Muscle of leg (tissue), 11 donors: ENCODE data around the gene APOB. TPM values are rescaled to one million over a fixed set of nuclear protein-coding genes. Genes with fewer than 3 reads are reported as not detected.

Experiments
- DNase-seq: peaks from one replicate; pipeline ENCODE4 v3.0.0; 2013
- H3K27ac ChIP-seq: one replicate; pipeline ENCODE4 v1.5.1; 2013; ENCODE audit warnings: mild to moderate bottlenecking, low read length, control low read depth
- H3K27me3 ChIP-seq: one replicate; pipeline ENCODE4 v1.6.1; 2013; ENCODE audit warnings: low read length; ENCODE audit not compliant: control insufficient read depth, insufficient read depth
- H3K36me3 ChIP-seq: one replicate; pipeline ENCODE4 v1.6.1; 2013; ENCODE audit warnings: low read length; ENCODE audit not compliant: control insufficient read depth, insufficient read depth
- H3K4me1 ChIP-seq: one replicate; pipeline ENCODE4 v1.6.1; 2013; ENCODE audit warnings: low read length; ENCODE audit not compliant: control insufficient read depth, insufficient read depth
- H3K4me3 ChIP-seq: one replicate; pipeline ENCODE4 v1.5.1; 2013; ENCODE audit warnings: low read length, control low read depth
- H3K9me3 ChIP-seq: replicated peaks from 2 replicates; pipeline ENCODE4 v1.6.1; 2013; ENCODE audit warnings: low read depth, low read length; ENCODE audit not compliant: control insufficient read depth
- WGBS: methylation state at CpG from one replicate; pipeline ENCODE4 v1.1.5; 2013; ENCODE audit warnings: missing lambda C conversion rate; ENCODE audit not compliant: insufficient coverage; 5-methylcytosine and 5-hydroxymethylcytosine counted together
- polyA plus RNA-seq, 8 donors: library from polyadenylated mRNA; unstranded; fragments of 120-200 nt; gene quantifications; one replicate each; pipeline versions ENCODE4 v1.2.1 to v1.2.3, GENCODE V29; 2013; ENCODE audit warnings: inconsistent platforms in 1 of 8, low replicate concordance in 1 of 8; ENCODE audit not compliant: insufficient read length in 8 of 8, insufficient read depth in 1 of 8
- total RNA-seq: library from RNA; stranded (reverse); fragments of 120-200 nt; gene quantifications from one replicate; pipeline ENCODE4 v1.2.4, GENCODE V29; 2013

Gene APOB
- total and polyA plus RNA-seq, 9 donors: 0.05 to 51.3 (median 0.33) TPM

DNA sequence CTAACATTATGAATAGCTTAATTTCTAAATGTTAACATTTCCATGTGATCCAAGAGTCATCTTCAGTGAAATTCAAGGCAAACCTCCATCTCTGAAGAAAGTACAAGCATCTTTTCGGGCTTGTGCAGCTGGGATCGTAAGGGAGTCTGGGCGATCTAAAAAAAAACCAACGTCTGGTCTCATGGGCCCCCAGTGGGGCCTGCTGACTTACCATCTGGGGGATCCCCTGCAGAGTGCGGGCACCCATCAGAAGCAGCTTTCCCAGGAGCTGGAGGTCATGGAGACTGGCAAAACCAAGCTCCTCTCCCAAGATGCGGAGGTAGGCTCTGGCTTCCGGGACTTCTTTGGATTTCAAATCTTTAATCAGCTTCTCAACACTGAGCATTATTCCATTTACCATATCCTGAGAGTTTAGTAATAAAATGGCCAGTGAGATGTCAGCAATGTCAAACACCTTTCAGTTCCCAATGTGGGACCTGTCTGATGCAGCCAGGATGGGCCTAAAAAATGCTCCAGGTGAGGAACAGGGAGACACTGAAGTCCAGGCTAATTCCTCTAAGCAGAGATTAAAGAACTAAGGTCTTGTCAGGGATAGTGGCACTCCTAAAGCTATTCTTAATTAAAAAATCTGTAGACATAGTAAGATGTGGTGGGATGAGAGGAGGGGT is 19.0 kb downstream of the APOB start:
- Histone ChIP-seq H3K9me3 (no peaks in the 10 kb centered on the region), H3K36me3 (no peaks in the 10 kb centered on the region), H3K4me3 (no peak overlapping the region), H3K27ac (no peak overlapping the region), H3K27me3 (peaks cover 4% of the 10 kb centered on the region), H3K4me1 (no peaks in the 10 kb centered on the region)
- WGBS: 89% methylated on average over 5 of the region's 7 CpGs
- DNase-seq: no peak

DNA sequence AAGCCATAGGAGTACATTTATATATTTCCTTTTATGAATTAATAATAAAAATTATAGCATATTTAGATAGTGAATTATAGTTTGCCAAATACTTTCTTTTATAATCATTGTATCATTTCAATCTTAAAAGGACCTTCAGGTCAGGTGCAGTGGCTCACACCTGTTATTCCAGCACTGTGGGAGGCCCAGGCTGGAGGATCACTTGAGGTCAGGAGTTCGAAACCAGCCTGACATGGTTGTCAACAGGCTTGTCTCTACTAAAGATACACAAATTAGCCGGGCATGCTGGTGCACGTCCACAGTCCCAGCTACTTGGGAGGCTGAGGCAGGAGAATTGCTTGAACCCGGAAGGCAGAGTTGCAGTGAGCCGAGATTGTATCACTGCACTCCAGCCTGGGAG is 19.7 kb downstream of the APOB start:
- Histone ChIP-seq H3K36me3 (no peaks in the 10 kb centered on the region), H3K4me3 (no peak overlapping the region), H3K27me3 (peaks cover 4% of the 10 kb centered on the region), H3K27ac (no peak overlapping the region), H3K4me1 (no peaks in the 10 kb centered on the region), H3K9me3 (no peaks in the 10 kb centered on the region)
- WGBS: 50% methylated on average over 1 of the region's 5 CpGs
- DNase-seq: no peak

DNA sequence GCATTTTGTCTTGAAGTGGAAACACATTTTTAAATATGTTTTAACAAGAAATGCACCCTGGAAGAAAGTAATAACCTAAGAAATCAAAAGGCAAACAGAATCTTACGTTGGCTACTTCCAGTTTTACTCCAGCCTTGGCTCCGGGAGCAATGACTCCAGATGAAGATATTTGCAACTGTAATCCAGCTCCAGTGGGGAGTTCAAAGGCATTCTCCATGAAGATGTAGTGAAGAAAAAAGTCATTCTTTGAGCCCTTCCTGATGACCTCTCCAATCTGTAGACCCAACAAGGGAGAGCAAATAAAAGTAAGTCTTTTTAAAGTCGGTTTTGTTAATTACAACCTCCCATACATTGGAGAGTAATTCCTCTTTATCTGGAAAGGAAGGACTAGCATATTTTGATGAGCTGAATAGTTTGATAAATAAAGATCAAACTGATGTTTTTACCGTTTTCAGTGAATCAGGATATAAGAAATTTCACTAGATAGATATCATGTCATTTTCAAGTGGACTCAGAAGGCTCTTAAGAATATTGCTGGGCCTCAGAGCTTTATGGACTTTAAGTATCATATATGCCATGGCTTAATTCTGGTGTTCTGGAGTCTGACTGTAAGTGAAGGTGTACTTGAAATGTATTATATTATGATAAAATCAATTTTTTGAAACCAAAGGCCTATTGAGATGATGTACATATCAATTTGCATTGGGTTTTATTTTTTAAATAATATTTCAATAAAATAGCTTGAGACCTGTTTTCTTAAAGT is 20.3 kb downstream of the APOB start:
- Histone ChIP-seq H3K27me3 (peaks cover 4% of the 10 kb centered on the region), H3K36me3 (no peaks in the 10 kb centered on the region), H3K9me3 (no peaks in the 10 kb centered on the region), H3K4me3 (no peak overlapping the region), H3K4me1 (no peaks in the 10 kb centered on the region), H3K27ac (no peak overlapping the region)
- WGBS: 88% methylated on average over 2 of the region's 4 CpGs
- no peak for DNase-seq

DNA sequence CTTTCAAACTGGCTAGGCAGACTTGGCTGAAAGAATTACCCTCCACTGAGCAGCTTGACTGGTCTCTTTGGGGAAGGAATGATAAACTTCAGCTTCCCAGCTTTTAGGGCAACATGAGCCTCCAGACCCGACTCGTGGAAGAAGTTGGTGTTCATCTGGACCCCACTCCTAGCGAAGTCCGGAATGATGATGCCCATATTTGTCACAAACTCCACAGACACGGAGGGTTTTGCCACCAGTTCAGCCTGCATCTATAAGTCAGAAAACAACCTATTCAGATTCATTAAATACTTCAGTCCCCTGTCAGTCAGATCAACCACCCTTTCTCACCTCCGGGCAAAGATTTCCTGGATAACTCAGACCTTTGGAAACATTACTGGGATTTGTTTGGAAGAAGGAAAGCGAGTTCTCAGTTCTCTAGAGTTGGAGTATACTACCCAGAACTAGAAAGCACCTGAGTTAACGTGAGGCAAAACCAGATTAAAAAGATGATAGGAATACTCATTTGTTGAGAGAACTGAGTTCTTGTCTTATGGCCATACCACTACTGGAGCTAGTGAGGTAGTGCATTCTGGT is 21.0 kb downstream of the APOB start:
- Histone ChIP-seq H3K9me3 (no peaks in the 10 kb centered on the region), H3K4me3 (no peak overlapping the region), H3K4me1 (no peaks in the 10 kb centered on the region), H3K27ac (no peak overlapping the region), H3K36me3 (no peaks in the 10 kb centered on the region), H3K27me3 (peaks cover 4% of the 10 kb centered on the region)
- WGBS: 92% methylated on average over 4 of the region's 8 CpGs
- no peak for DNase-seq

DNA sequence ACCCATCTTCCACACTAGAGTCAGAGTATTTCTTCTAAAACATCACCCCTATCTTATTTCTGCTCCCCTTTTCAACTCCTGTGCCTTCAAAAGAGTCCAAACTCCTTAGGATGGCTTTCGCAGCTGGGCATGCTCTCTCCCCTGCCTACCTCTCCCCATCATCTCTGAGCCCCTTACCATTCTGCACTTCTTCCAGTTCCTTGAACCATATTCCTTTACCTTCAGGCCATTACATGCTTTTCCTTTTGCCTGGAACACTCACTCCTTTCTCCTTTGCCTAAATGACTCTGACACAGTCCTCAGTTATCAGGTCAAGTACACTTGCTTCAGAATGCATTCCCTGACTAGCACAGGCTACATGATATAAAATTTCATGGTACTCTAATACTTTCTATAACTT is 22.4 kb downstream of the APOB start:
- WGBS: 89% methylated on average over 1 of the region's 1 CpG
- no peak for DNase-seq
- Histone ChIP-seq H3K4me3 (no peak overlapping the region), H3K27ac (no peak overlapping the region), H3K9me3 (no peaks in the 10 kb centered on the region), H3K27me3 (peaks cover 4% of the 10 kb centered on the region), H3K36me3 (no peaks in the 10 kb centered on the region), H3K4me1 (no peaks in the 10 kb centered on the region)

DNA sequence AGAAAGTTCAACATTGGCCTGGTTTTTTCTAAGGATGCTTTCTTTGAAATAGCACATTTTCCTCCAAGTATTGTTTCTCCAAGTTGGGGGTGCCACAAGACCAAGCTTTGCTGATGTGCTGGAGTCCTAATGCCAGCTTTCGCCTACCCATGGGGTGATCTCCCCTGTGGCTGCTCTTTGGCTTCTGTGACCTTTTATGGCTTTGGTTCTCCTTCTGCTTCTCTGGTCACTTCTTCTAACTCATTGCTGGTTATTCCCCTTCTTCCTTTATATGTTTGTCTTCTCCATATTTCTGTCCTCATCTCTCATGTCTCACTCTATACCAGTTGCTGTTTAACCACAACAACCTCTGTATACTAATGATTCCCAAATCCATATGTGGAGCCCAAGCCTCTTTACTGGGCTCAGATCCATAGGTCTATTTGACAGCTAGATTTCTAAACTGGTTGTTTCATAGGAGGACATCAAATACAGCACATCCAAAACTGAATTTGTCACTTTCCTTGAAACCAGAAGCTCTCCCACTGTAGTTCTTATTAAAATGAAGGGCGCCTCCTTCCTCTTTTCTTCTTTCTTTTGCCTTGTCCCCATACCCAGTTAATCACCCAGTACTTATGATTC is 23.1 kb downstream of the APOB start:
- Histone ChIP-seq H3K36me3 (no peaks in the 10 kb centered on the region), H3K27ac (no peak overlapping the region), H3K4me1 (no peaks in the 10 kb centered on the region), H3K4me3 (no peak overlapping the region), H3K9me3 (no peaks in the 10 kb centered on the region), H3K27me3 (peaks cover 4% of the 10 kb centered on the region)
- 100% methylated on average over 2 of the region's 2 CpGs for WGBS
- no peak for DNase-seq

DNA sequence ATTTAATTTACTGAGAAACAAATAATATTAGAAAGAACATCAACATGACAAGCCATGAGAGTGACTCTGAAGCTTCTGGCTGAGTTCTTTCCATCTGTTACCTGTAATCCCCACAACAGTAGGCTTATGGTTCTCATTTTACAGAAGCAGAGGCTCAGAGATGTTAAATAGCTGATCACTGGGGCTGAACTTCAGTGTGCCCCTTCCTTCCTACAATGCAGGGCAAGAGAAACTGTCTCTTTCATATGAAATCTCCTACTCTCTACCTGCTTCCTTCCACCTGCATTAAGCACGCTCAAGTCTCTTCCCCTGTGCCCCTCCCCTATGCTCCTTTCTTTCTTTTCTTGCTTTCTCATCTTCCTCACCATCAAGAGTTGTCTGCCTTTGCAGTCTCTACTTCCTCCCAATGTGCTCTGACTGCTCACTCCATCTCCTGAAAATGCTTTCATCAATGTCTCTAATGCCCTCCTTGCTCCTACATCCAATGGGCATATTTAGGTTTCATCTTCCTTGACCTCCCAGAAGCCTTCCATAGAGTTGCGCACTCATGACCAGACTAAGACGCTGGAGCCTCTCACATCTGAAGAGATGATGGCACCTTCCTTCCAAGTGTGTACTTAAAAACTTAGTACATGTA is 23.7 kb downstream of the APOB start:
- Histone ChIP-seq H3K27me3 (peaks cover 4% of the 10 kb centered on the region), H3K4me1 (no peaks in the 10 kb centered on the region), H3K9me3 (no peaks in the 10 kb centered on the region), H3K4me3 (no peak overlapping the region), H3K27ac (no peak overlapping the region), H3K36me3 (no peaks in the 10 kb centered on the region)
- 91% methylated on average over 2 of the region's 3 CpGs for WGBS
- DNase-seq: no peak

DNA sequence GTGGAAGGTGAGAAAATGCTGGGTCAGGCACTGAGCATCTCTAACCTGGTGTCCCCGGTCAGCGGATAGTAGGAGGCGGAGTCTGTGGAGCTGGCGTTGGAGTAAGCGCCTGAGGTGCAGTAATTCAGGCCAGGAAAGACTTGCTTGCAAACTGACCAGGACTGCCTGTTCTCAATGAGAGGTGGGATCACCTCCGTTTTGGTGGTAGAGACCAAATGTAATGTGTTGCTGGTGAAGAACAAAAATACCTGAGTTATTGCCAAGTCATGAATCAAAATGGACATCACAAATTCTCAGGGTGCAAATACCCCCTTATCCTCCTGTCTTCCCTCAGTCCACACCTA is 24.2 kb downstream of the APOB start:
- Histone ChIP-seq H3K4me3 (no peak overlapping the region), H3K36me3 (no peaks in the 10 kb centered on the region), H3K27me3 (peaks cover 4% of the 10 kb centered on the region), H3K4me1 (no peaks in the 10 kb centered on the region), H3K27ac (no peak overlapping the region), H3K9me3 (no peaks in the 10 kb centered on the region)
- DNase-seq: no peak
- 94% methylated on average over 5 of the region's 6 CpGs for WGBS

DNA sequence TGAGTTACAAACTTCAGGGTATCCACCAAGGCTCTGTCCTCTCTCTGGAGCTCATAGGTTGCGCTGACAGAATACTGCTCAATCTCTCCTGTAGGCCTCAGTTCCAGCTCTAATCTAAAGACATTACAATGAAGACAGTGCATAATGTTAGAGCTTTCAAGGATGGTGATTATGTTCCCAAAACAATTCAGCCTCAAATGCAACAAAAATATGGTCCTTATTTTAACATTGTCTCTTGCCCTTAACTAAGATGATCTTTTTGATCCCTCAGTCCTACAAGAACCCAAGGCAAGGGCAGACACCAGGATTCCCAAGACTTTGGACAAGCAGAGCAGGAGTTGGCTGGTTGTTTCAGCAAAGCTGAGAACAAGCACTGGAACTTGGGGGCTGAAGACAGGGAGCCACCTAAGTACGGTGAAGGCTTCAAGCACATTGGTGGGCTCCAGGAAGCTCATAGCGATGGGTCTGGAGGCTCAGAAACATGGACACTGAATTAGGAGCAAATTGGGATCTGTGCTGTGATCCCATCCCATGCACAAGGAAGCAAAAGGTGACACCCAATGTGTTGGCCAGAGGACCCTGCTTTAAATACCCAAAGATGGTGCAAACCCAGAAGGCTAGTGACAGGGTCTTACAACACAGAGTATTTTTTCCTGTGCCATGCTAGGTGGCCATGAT is 24.7 kb downstream of the APOB start:
- H3K27ac ChIP-seq: no peak overlapping the region
- DNase-seq: no peak
- H3K36me3 ChIP-seq: no peaks in the 10 kb centered on the region
- H3K27me3 ChIP-seq: peaks cover 4% of the 10 kb centered on the region
- WGBS: 91% methylated on average over 2 of the region's 3 CpGs
- no peaks in the 10 kb centered on the region for H3K4me1 ChIP-seq
- no peaks in the 10 kb centered on the region for H3K9me3 ChIP-seq
- no peak overlapping the region for H3K4me3 ChIP-seq
